GM23338 (cell line): ENCODE results near the gene KLK10. TPM values are rescaled to one million over a fixed set of nuclear protein-coding genes. Genes with fewer than 3 reads are reported as not detected.
A peak's percentile ranks its signal among the peaks of the same experiment; 100 is the strongest.

Experiments used
- ATAC-seq: fragments of 200-7000 bp; cut with Tn5 transposase; 3 replicates; pipeline ENCODE4 v1.9.1; 2020
- DNase-seq: peaks from one replicate; pipeline ENCODE4 v3.0.0-alpha.2; 2015; ENCODE audit warnings: low spot score
- H2AFZ ChIP-seq: fragments of 200-600 bp; sonication (generic); 2 replicates; pipeline ENCODE4 v1.8.0; 2016; ENCODE audit warnings: antibody characterized with exemption, mild to moderate bottlenecking, moderate library complexity
- H3F3A ChIP-seq: fragments of 200-600 bp; sonication (generic); replicated peaks from 2 replicates; pipeline ENCODE4 v1.8.0; 2017; ENCODE audit warnings: antibody characterized with exemption, mixed run types, low read depth
- H3K27ac ChIP-seq: fragments of 200-600 bp; sonication (generic); 2 replicates; pipeline ENCODE4 v1.6.1; 2016; ENCODE audit warnings: low read depth
- H3K27me3 ChIP-seq: fragments of 200-600 bp; sonication (generic); 2 replicates; pipeline ENCODE4 v1.8.0; 2016; ENCODE audit warnings: mild to moderate bottlenecking, mixed run types, moderate library complexity; ENCODE audit not compliant: insufficient read depth
- H3K36me3 ChIP-seq: fragments of 200-600 bp; sonication (generic); 2 replicates; pipeline ENCODE4 v1.8.0; 2016; ENCODE audit warnings: mild to moderate bottlenecking; ENCODE audit not compliant: insufficient read depth
- H3K4me1 ChIP-seq: fragments of 200-600 bp; sonication (generic); 2 replicates; pipeline ENCODE4 v1.8.0; 2016; ENCODE audit warnings: mild to moderate bottlenecking, moderate library complexity; ENCODE audit not compliant: insufficient read depth
- H3K4me2 ChIP-seq: fragments of 200-600 bp; sonication (generic); 2 replicates; pipeline ENCODE4 v1.7.1; 2017; ENCODE audit warnings: mixed run types
- H3K4me3 ChIP-seq: fragments of 200-600 bp; sonication (generic); 2 replicates; pipeline ENCODE4 v1.6.1; 2016; ENCODE audit warnings: mixed run types
- H3K79me2 ChIP-seq: fragments of 200-600 bp; sonication (generic); replicated peaks from 2 replicates; pipeline ENCODE4 v1.8.0; 2017; ENCODE audit warnings: mild to moderate bottlenecking; ENCODE audit not compliant: insufficient read depth
- H3K9me2 ChIP-seq: fragments of 200-600 bp; sonication (generic); 2 replicates; pipeline ENCODE4 v1.8.0; 2017; ENCODE audit not compliant: insufficient read depth
- H4K20me1 ChIP-seq: fragments of 200-600 bp; sonication (generic); replicated peaks from 2 replicates; pipeline ENCODE4 v1.8.0; 2017; ENCODE audit warnings: mild to moderate bottlenecking; ENCODE audit not compliant: insufficient read depth
- H3K27ac Mint-ChIP-seq: 2 replicates; pipeline ENCODE4 v1.8.0; 2020; ENCODE audit warnings: inconsistent platforms, mild to moderate bottlenecking, moderate library complexity, mixed read lengths
- H3K27me3 Mint-ChIP-seq: 3 replicates; pipeline ENCODE4 v1.8.0; 2022; ENCODE audit warnings: low read depth, mild to moderate bottlenecking, moderate library complexity, mixed read lengths, inconsistent platforms; ENCODE audit not compliant: insufficient read depth, poor library complexity
- H3K36me3 Mint-ChIP-seq: 3 replicates; pipeline ENCODE4 v1.8.0; 2021; ENCODE audit warnings: low read depth, mild to moderate bottlenecking, inconsistent platforms, moderate library complexity, mixed read lengths
- H3K4me1 Mint-ChIP-seq: 3 replicates; pipeline ENCODE4 v1.8.0; 2020; ENCODE audit warnings: mild to moderate bottlenecking, inconsistent platforms, mixed read lengths
- H3K4me3 Mint-ChIP-seq: 3 replicates; pipeline ENCODE4 v1.8.0; 2021; ENCODE audit warnings: moderate library complexity, mild to moderate bottlenecking, inconsistent platforms, mixed read lengths
- H3K9me3 Mint-ChIP-seq: 3 replicates; pipeline ENCODE4 v1.8.0; 2020; ENCODE audit warnings: moderate library complexity, mild to moderate bottlenecking, inconsistent platforms, mixed read lengths
- CTCF ChIP-seq, 2 experiments: fragments of 200-600 bp in 1 of 2; sonication (generic) in 1 of 2; conservative IDR thresholded peaks; 2 replicates each; pipeline versions ENCODE4 v1.5.1 to v1.6.1; 2016 to 2017; ENCODE audit warnings: antibody characterized with exemption in 2 of 2, low read depth in 2 of 2, mild to moderate bottlenecking in 2 of 2, moderate library complexity in 1 of 2
- EZH2 ChIP-seq: fragments of 200-600 bp; sonication (generic); IDR thresholded peaks from one replicate; pipeline ENCODE4 v1.8.0; 2017; ENCODE audit warnings: antibody characterized with exemption, mild to moderate bottlenecking, low read depth; ENCODE audit not compliant: unreplicated experiment
- ZNF114 ChIP-seq: fragments of 250-450 bp; sonication (Bioruptor Pico); IDR thresholded peaks from 2 replicates; pipeline ENCODE4 v1.5.0; 2020; ENCODE audit warnings: mild to moderate bottlenecking, moderate library complexity
- polyA plus RNA-seq: library from polyadenylated mRNA; unstranded; fragments of >200 nt; fragmentation: Nextera tagmentation; extraction: Ambion mirVana; gene quantifications from 2 replicates; pipeline ENCODE4 v1.2.1, GENCODE V29; 2016
- total RNA-seq: library from RNA; depleted of rRNA; stranded (reverse); fragments of >200 nt; shearing (Covaris generic); gene quantifications from 2 replicates; pipeline ENCODE4 v1.2.3, GENCODE V29; 2014
- TF ChIP-seq, protein P1 (sequence below): IDR thresholded peaks from one replicate; pipeline ENCODE4 v1.6.1; 2018; ENCODE audit warnings: antibody characterized with exemption; ENCODE audit not compliant: unreplicated experiment

Gene KLK10
- total and polyA plus RNA-seq, 2 experiments from 2014 or later, result 6.1 to 6.6 TPM

DNA sequence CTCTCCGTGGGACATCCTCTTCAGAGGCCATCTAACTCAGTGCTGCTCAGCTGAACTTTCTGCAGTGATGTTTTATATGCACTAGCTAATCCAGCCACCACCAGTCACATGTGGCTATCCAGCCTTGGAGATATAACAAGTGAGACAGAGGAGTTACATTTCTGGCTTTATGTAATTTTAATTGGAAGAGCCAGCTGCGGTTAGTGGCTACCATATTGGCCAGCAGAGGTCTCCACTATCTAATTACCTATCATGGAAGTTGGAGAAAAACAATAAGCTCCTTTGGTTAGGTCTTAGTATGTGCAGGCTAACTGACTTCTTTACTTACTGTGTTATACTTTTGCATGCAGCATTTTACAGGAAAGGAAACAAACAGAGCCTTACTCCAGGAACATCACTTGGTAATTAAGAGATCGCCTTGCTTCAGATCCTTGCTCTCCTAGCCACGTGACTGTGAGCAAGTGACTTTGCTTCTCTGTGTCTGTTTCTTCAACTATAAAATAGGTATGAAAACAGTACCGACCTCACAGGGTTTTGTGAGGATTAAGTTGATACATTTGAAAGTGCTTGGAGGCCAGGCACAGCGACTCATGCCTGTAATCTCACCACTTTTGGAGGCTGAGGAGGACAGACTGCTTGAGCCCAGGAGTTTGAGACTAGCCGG lies 1.6 kb upstream of the KLK10 start:
- Histone ChIP-seq H3K4me1 (peaks cover 5% of the 10 kb centered on the region; the same call in 1 of the 2 replicates), H3K27me3 (peaks cover 32% of the 10 kb centered on the region), H4K20me1 (no peaks in the 10 kb centered on the region), H3K9me2 (no peaks in the 10 kb centered on the region), H2AFZ (peak overlapping the region; percentile 83; the same call in 1 of the 2 replicates), H3K79me2 (no peaks in the 10 kb centered on the region), H3K4me2 (no peak overlapping the region), H3F3A (no peaks in the 10 kb centered on the region), H3K27ac (no peak overlapping the region), H3K36me3 (no peaks in the 10 kb centered on the region), H3K4me3 (no peak overlapping the region)
- TF ChIP-seq CTCF (conservative IDR thresholded peaks at IDR 0.05; ENCODE audit: low read depth in 2 of 2) (peak; percentile 73 to 90), ZNF114 (CRISPR knock-in tag) (no peak)
- DNase-seq, result peak; percentile 79
- Mint-ChIP-seq H3K4me3 (no peak overlapping the region), H3K27ac (no peak overlapping the region; the same call in 1 of the 2 replicates), H3K4me1 (peaks cover 33% of the 10 kb centered on the region), H3K9me3 (peaks cover 10% of the 10 kb centered on the region), H3K27me3 (peaks cover 36% of the 10 kb centered on the region), H3K36me3 (peaks cover 3% of the 10 kb centered on the region; the same call in 1 of the 3 replicates)
- ATAC-seq, result peak; percentile 1; the same call in 1 of the 3 replicates

GRCh38 chr19:51018745-51019543 lies 565 bp downstream of the KLK10 start:
- Histone ChIP-seq H3K4me2 (peak overlapping the region; percentile 88), H3K9me2 (no peaks in the 10 kb centered on the region), H3K36me3 (no peaks in the 10 kb centered on the region), H4K20me1 (no peaks in the 10 kb centered on the region), H2AFZ (peak overlapping the region; percentile 85), H3K79me2 (no peaks in the 10 kb centered on the region), H3K4me3 (peak overlapping the region; percentile 65), H3K27me3 (peaks cover 32% of the 10 kb centered on the region), H3F3A (no peaks in the 10 kb centered on the region), H3K4me1 (peaks cover 5% of the 10 kb centered on the region; the same call in 1 of the 2 replicates), H3K27ac (no peak overlapping the region)
- peaks cover 35% of the 10 kb centered on the region for H3K27me3 Mint-ChIP-seq
- ATAC-seq, result peak; percentile 39
- peaks cover 10% of the 10 kb centered on the region for H3K9me3 Mint-ChIP-seq
- H3K27ac Mint-ChIP-seq, result no peak overlapping the region
- DNase-seq, result peak; percentile 73
- H3K36me3 Mint-ChIP-seq, result peaks cover 3% of the 10 kb centered on the region; the same call in 1 of the 3 replicates
- H3K4me1 Mint-ChIP-seq, result peaks cover 15% of the 10 kb centered on the region
- TF ChIP-seq, protein P1, sequence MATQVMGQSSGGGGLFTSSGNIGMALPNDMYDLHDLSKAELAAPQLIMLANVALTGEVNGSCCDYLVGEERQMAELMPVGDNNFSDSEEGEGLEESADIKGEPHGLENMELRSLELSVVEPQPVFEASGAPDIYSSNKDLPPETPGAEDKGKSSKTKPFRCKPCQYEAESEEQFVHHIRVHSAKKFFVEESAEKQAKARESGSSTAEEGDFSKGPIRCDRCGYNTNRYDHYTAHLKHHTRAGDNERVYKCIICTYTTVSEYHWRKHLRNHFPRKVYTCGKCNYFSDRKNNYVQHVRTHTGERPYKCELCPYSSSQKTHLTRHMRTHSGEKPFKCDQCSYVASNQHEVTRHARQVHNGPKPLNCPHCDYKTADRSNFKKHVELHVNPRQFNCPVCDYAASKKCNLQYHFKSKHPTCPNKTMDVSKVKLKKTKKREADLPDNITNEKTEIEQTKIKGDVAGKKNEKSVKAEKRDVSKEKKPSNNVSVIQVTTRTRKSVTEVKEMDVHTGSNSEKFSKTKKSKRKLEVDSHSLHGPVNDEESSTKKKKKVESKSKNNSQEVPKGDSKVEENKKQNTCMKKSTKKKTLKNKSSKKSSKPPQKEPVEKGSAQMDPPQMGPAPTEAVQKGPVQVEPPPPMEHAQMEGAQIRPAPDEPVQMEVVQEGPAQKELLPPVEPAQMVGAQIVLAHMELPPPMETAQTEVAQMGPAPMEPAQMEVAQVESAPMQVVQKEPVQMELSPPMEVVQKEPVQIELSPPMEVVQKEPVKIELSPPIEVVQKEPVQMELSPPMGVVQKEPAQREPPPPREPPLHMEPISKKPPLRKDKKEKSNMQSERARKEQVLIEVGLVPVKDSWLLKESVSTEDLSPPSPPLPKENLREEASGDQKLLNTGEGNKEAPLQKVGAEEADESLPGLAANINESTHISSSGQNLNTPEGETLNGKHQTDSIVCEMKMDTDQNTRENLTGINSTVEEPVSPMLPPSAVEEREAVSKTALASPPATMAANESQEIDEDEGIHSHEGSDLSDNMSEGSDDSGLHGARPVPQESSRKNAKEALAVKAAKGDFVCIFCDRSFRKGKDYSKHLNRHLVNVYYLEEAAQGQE, result no peak
- peak; percentile 36 for TF ChIP-seq EZH2
- peak overlapping the region; percentile 86 for H3K4me3 Mint-ChIP-seq
